Measurements from ENCODE around the gene RLN3. TPM values are rescaled to one million over a fixed set of nuclear protein-coding genes. Genes with fewer than 3 reads are reported as not detected.

RLN3 gene
- total and polyA plus RNA-seq, 10 of the 15 experiments (the other 5 are each of a cell fraction or from before 2014, with no cell fraction given) = not detected

- Histone ChIP-seq H3K27me3 (replicated peaks in 1 of 2; ENCODE audit: control insufficient read depth in 2 of 2, insufficient read depth in 2 of 2, low read length in 1 of 2) (peaks cover 0 to 6% of the 10 kb centered on the region in 2 experiments), H4K20me1 (ENCODE audit: control insufficient read depth, insufficient read depth) (no peaks in the 10 kb centered on the region; the same call in 1 of the 2 replicates), H3K4me3 (no peak within 1 kb of the TSS), H3K4me1 (ENCODE audit: control insufficient read depth, insufficient read depth, low read length) (no peaks in the 10 kb centered on the region), H3K27ac (ENCODE audit: control insufficient read depth, insufficient read depth) (no peak within 1 kb of the TSS), H2AFZ (ENCODE audit: control insufficient read depth, low read depth, low read length) (no peak within 1 kb of the TSS), H3K9ac (ENCODE audit: control insufficient read depth, insufficient read depth, low read length) (no peak within 1 kb of the TSS), H3K4me2 (ENCODE audit: control insufficient read depth, insufficient read depth) (no peak within 1 kb of the TSS), H3K36me3 (ENCODE audit: control insufficient read depth in 2 of 2, insufficient read depth in 2 of 2, low read length in 1 of 2) (no peaks in the 10 kb centered on the region), H3K79me2 (ENCODE audit: control insufficient read depth, insufficient read depth, low read length) (no peaks in the 10 kb centered on the region), H3K9me3 (replicated peaks; ENCODE audit: control insufficient read depth, insufficient read depth, low read length) (no peaks in the 10 kb centered on the region)
- 69% methylated on average over 14 of the region's 19 CpGs for WGBS (ENCODE audit: insufficient coverage, insufficient replicate concordance, low lambda C conversion rate, missing lambda C conversion rate)
- ATAC-seq (no peak; the same call in 1 of the 3 replicates), DNase-seq (ENCODE audit: low read depth, low spot score) (no peak), FAIRE-seq (no peak)
- ChIA-PET SMC1A (ENCODE audit: uncharacterized antibody, unreplicated experiment) (no interaction called here), RAD21 (ENCODE audit: unreplicated experiment) (no interaction called here), CTCF (interaction anchor here (1.3 to 5.3 kb wide), 7 partner anchors 9 to 182 kb away, joined by 3 to 110 read pairs (median 31); partner anchors contain the start of genes ASF1B and MISP3), POLR2A (no interaction called here)
- in situ Hi-C loops (cut with MboI) (loop anchor here (25.0 kb wide), 1 partner anchor 775 kb away; no protein-coding TSS in a partner anchor), intact Hi-C loops (cut with micrococcal nuclease; ENCODE audit: unreplicated experiment) (no loop called here)
- no TSS peak for BruUV-seq (replicated peaks)
- no peak for TF ChIP-seq EP300 (IDR thresholded peaks at IDR 0.05; ENCODE audit: borderline replicate concordance in 1 of 2, control insufficient read depth in 1 of 2, low read depth in 2 of 2, low read length in 2 of 2)
These were observed 34.0 kb downstream of the RLN3 start, which contains the start of gene PALM3 for GRCh38 chr19:14061751-14062557. Gene PALM3, minus strand, starts transcription at chr19:14062076. Its CDS starts 96 bp downstream, at chr19:14061980.

GRCh38 chr19:14062558-14062855 lies 34.6 kb downstream of the RLN3 start:
- intact Hi-C loops (cut with micrococcal nuclease; ENCODE audit: unreplicated experiment) (no loop called here), in situ Hi-C loops (cut with MboI) (loop anchor here (25.0 kb wide), 1 partner anchor 775 kb away; no protein-coding TSS in a partner anchor)
- FAIRE-seq (no peak), ATAC-seq (no peak), DNase-seq (ENCODE audit: low read depth, low spot score) (no peak)
- Histone ChIP-seq H3K36me3 (ENCODE audit: control insufficient read depth in 2 of 2, insufficient read depth in 2 of 2, low read length in 1 of 2) (no peaks in the 10 kb centered on the region), H3K27me3 (replicated peaks in 1 of 2; ENCODE audit: control insufficient read depth in 2 of 2, insufficient read depth in 2 of 2, low read length in 1 of 2) (peaks cover 0 to 6% of the 10 kb centered on the region in 2 experiments; a peak in 3 of 4 replicates), H3K4me1 (ENCODE audit: control insufficient read depth, insufficient read depth, low read length) (no peaks in the 10 kb centered on the region), H3K27ac (ENCODE audit: control insufficient read depth, insufficient read depth) (no peak overlapping the region), H3K79me2 (ENCODE audit: control insufficient read depth, insufficient read depth, low read length) (no peaks in the 10 kb centered on the region), H3K4me3 (no peak overlapping the region), H2AFZ (ENCODE audit: control insufficient read depth, low read depth, low read length) (no peak overlapping the region), H4K20me1 (ENCODE audit: control insufficient read depth, insufficient read depth) (no peaks in the 10 kb centered on the region; the same call in 1 of the 2 replicates), H3K9me3 (replicated peaks; ENCODE audit: control insufficient read depth, insufficient read depth, low read length) (no peaks in the 10 kb centered on the region), H3K9ac (ENCODE audit: control insufficient read depth, insufficient read depth, low read length) (no peak overlapping the region), H3K4me2 (ENCODE audit: control insufficient read depth, insufficient read depth) (no peak overlapping the region)
- SMC1A ChIA-PET (ENCODE audit: uncharacterized antibody, unreplicated experiment) = no interaction called here
- BruUV-seq (replicated peaks) = no TSS peak
- RAD21 ChIA-PET (ENCODE audit: unreplicated experiment) = no interaction called here
- POLR2A ChIA-PET = no interaction called here
- WGBS (ENCODE audit: insufficient coverage, insufficient replicate concordance, low lambda C conversion rate, missing lambda C conversion rate) = 33% methylated on average over 5 of the region's 5 CpGs
- CTCF ChIA-PET = interaction anchor here (1.3 kb wide), 1 partner anchor 9 kb away, joined by 3 read pairs; no protein-coding TSS in a partner anchor
- no peak for TF ChIP-seq NFYB (IDR thresholded peaks at IDR 0.05; ENCODE audit: insufficient read depth, low read depth, low read length)
- no peak for TF ChIP-seq ATF7 (IDR thresholded peaks at IDR 0.05; ENCODE audit: low read depth)
- no peak for TF ChIP-seq ESRRA (IDR thresholded peaks at IDR 0.05; ENCODE audit: low read length)
- TF ChIP-seq TBL1XR1 (IDR thresholded peaks at IDR 0.05; ENCODE audit: low read depth, low read length) = no peak
- TF ChIP-seq EED (IDR thresholded peaks at IDR 0.05; ENCODE audit: low read depth) = no peak
- TF ChIP-seq ZSCAN29 (IDR thresholded peaks at IDR 0.05) = no peak
- no peak for TF ChIP-seq SPI1 (IDR thresholded peaks at IDR 0.05; ENCODE audit: borderline replicate concordance, insufficient read depth, low read depth, low read length)
- no peak for TF ChIP-seq PML (IDR thresholded peaks at IDR 0.05; ENCODE audit: low read length)
- no peak for TF ChIP-seq SIN3A (IDR thresholded peaks at IDR 0.05; ENCODE audit: low read depth, low read length)
- no peak for TF ChIP-seq PRDM15 (CRISPR knock-in tag; IDR thresholded peaks at IDR 0.05)
- TF ChIP-seq IRF3 (IDR thresholded peaks at IDR 0.05) = no peak
